GM21526 (cell line): ENCODE data around the gene PRR7.
"Not testable (repeated sequence)": the region's sequence is repeated elsewhere in the genome, so short reads cannot be mapped to it uniquely, and the experiment has no call there.

Experiments
- ATAC-seq: cut with Tn5 transposase; IDR thresholded peaks from one replicate; pipeline ENCODE4 v1.9.1; 2021; ENCODE audit warnings: moderate library complexity; ENCODE audit not compliant: unreplicated experiment, low FRiP score

The PRR7 gene

DNA sequence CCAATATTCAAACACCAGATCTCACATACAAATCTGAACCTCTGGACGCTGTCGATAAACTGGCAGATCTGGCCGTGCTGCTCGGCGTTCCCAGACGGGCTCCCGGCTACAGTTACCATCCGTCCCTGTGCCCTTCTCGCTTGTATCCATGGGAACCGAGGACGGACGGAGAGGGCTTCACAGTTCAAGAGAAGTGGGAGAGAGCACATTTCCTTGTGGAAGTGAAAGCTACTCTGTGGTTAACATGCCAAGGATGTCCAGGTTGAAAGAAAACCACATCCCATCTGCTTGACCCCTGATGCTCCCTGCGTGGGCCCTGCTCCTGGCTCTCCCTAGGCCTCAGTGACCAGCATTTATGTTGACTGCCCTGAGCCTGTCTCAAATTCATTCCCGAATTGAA is 33.2 kb downstream of the PRR7 start:
- no peak for ATAC-seq

DNA sequence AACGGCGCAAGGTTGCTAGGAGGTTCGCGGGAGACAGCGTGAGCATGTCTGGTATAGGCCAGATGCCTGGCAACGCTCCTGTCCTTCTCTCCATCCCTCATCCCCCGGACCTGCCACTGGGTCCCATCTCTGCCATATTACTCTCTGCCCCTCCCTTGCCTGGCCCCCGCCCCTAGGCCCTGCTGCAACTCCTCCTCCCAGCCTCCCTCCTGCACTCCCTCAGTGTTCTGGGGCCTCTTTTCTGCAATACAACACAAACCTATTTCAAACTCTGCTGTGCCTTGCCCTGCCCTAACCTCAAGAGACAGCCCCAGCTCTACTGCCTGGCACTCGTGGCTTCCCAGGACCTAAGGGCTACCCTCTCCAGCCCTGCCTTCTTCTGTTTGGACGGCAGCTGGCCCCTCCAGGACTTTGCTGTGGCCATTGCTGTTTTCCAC is 35.8 kb downstream of the PRR7 start:
- ATAC-seq: no peak

DNA sequence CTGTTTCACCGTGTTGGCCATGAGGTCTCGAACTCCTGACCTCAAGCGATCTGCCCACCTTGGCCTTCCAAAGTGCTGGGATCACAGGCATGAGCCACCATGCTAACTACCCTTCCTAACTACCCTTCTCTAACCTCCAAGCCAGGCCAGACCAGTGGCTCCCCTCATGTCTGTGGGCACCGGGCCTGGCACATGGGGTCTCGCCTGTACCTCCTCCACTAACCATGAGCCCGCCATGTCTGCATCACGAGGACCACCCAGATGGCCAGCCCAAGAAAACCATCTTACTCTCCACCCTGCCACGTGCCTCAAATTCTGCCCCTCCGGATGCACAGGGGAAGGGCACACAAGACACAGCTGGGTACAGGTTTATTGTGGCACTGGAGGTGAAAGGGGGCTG is 36.4 kb downstream of the PRR7 start:
- ATAC-seq: no peak

DNA sequence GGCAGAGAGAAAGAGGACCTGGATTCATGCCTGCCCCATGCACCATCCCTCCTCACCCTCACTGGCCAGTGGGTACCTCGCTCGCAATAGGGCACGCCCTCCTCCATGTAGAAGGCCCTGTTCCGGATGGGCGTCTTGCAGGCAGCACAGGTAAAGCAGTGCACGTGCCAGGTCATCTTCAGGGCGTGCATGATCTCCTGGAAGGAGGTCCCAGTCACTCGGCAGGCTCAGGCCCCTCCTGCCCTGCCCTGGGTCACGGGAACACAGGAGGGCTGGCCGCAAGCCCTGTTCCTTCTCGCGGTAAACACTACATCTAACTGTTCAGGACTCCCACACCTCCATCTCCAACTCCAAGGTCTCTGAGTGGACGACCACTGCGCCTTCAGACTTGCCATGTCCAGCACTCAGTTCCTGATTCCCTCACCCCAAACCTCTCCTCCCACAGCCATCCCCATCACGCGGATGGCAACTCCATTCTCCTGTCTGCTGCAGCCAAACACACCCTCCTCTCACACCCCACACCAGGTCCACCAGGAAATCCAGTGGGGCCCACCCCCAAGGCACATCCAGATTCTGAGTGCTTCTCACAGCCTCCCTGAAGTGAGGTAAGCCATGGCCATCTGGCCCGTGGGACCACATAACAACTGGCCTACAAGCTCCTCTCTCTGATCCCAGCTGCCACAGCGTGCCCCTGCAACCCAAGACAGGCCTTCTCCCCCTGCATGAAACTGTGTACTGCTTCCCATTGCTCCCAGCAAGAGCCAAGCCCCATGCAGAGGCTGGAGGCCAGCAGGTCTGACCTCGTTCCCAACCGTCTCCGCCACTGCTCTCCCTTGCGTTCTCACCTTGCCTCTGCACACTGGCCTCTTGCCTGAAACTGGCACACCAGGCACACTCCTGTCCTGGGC is 37.6 kb downstream of the PRR7 start:
- no peak for ATAC-seq

DNA sequence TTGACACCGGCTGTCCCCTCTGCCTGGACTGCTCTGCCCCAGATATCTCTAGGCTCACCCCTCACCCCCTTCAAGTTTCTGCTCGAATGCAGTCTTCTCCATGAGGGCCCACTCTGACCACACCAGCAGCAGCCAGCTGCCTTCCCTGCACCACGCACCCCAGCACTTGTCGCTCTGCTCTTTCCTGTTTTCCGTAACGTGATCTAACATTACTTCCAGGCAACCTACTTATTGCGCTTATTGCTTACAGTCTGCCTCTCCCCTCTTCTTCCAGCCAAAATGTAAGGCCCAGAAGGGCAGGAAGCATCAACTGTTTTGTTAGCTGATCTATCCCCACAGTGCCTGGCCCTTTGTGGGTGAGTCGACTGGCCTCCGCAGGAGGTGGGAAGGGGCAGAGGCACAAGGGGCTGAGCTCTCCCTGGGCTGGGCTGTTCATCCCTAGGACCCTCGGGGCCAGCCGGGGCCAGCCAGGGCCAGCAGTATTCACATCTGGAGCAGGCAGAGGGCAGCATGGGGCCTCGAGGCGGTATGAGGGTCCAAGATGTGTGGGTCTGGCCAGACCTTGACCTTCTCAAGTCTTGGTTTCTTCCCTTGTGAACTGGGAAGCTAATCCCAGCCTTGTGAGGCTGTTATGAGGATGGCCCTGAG is 38.4 kb downstream of the PRR7 start:
- ATAC-seq: no peak

DNA sequence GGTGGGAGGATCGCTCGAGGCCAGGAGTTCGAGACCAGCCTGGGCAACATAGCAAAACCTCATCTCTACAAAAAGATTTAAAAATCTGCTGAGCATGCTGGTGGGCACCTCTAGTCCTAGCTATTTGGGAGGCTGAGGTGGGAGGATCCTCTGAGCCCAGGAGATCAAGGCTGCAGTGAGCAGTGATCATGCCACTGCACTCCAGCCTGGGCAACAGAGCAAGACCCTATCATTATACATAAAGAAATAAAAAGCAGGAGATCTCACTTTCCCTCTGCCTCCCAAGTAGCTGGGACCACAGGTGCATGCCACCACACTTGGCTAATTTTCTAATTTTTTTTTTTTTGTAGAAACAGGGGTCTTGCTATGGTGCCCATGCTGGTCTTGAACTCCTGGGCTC is 39.1 kb downstream of the PRR7 start:
- ATAC-seq: not testable (repeated sequence)

DNA sequence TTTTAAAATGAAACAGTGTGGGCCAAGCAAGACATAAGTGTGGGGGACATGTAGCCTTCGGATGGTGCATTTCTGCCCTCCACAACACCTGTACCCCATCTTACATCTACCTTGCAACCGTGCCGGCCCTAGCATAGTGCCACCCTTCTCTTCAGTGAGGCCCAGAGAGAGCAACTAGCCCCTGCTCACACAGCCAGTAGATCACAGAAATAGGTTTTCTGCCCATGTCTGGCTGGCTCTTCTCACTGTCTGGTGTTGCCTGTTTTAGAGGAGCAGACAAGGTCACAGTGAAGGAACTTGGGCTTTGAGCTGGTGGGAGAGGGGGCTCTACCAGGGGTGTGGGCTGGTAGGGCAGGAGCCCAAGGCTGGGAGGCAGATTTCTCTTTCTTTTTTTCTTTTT is 39.6 kb downstream of the PRR7 start:
- no peak for ATAC-seq

DNA sequence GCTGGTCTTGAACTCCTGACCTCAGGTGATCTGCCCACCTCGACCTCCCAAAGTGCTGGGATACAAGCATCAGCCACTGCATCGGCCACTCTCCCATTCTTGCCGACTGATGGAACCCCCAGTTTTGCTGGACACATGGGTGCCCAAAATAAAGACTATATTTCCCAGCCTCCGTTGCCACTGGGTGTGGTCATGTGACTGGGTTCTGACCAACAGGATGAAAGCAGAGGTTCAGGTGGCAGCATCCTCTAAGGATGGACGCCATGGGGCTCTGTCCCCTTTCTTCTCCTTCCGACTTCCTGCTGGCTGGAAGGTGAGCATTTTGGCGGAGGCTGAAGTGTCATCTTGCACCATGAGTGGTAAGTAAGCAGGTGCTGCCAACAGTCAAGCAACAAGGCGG is 40.5 kb downstream of the PRR7 start:
- ATAC-seq: no peak

DNA sequence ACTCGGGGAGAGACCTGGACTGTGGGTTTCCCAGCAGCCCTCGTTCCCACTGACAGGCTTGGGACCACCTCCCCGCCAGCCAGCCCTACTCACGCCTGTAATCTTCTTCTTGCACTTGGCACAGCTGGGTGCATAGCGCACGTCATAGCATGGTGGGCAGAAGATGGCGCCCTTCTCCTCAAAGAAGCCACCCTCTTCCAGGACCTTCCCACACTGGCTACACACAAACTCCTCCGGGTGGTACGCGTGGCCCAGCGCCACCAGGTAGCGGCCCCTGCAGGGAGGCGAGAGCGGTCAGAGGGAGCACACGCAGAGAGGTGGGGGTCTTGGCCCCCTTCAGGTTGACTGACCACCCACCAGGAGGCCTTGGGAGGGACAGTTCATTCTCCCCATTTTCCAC is 41.4 kb downstream of the PRR7 start:
- no peak for ATAC-seq

DNA sequence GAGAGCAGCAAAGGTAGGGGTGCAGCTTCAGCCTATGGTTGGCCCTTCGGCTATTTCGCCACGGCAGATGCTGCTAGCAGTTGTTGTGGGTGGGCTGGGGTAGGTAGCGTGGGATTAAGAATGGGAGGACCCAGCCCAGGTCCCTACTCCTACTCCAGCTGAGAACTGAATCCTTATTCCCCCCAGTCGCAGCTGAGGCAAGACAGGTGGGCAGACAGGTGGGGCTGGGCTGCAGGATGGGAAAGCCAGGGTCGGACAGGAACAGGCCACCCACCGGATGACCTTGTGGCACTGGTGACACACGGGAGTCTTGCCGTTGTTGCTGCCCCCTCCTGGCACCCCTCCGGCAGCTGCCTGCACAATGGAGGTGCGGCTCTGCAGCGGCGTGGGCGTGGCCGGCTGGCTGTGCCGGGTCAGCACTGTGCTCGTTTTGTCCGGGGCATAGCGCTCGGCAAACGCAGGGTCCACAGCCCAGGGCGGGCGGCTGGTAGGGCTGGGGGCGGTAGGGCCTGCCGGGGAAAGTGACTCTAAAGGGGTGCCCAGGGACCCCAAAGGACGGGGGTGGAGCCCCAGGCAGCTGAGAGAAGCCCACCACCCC is 42.6 kb downstream of the PRR7 start:
- ATAC-seq: no peak

DNA sequence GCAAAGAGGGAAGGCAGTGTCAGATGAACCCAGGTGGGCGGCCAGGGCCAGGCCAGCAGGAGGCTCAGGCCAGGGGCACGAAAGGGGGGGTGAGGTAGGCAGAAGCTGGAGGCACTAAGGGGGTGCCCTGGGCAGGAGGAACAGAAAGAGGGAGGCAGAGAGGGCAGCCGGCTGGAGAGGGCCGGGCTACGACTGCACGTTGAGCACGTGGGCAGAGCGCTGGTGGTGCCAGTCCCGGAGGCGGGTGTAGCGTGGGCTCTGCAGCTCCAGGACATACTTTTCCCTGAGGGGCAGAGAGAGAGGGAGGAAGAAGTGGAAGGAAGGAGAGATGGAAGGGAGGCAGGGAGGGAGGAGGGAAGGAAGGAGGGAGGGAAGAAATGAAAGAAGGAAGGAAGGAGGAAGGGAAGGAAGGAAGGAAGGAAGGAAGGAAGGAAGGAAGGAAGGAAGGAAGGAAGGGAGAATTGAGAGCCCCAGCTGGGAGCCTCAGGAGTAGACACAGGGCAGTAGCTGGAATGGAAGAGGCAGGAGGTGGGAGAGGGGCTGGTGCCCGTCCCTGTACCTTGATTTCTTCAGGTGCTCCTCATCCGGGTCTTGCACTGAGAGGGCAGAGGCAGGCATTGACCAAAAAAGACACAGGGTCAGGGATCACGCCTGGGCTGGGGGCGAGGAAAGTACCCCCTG is 43.8 kb downstream of the PRR7 start:
- ATAC-seq: no peak

DNA sequence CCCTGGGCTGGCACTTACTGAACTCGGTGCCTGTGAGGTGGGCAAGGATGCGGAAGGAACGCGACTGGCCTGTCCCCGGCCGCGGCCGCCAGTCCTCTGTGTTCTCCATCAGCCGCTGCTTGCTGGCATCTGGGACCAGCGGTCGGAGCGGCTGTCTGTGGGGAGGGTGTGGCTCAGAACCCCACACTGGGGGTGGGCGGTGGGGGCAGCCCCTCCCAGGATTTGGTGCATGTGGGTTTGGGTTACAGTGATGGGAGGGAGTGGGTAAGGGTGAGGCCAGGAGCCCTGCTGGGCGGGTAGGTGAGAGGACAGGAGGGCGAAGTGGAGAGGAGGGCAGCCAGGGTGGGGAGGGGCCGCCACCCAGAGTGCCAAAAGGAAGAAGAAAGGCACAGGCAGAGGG is 44.4 kb downstream of the PRR7 start:
- no peak for ATAC-seq

DNA sequence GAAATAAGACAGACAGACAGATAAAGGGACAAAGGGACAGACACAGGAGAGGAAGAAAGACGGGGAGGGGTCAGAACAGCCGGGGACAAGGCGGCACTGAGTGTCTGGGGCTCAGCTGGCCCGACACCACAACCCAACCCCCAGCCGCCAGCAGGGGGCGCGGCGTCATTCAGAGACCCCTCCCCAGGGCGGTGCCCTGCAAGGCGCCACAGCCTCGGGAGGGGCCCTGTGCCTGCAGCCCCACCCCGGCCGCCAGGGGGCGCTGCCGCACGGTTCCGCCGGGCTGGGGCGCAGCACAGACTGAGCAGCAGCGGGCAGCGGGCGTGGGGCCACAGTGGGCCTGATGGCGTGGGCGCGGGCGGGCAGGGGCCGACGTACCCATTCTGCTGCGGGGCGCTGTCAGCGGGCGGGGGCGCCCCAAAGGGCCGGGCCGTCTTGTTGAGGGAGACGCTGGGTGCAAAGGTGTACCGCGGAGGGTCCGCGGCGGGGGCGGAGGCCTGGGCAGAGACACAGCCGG is 44.9 kb downstream of the PRR7 start:
- no peak for ATAC-seq

DNA sequence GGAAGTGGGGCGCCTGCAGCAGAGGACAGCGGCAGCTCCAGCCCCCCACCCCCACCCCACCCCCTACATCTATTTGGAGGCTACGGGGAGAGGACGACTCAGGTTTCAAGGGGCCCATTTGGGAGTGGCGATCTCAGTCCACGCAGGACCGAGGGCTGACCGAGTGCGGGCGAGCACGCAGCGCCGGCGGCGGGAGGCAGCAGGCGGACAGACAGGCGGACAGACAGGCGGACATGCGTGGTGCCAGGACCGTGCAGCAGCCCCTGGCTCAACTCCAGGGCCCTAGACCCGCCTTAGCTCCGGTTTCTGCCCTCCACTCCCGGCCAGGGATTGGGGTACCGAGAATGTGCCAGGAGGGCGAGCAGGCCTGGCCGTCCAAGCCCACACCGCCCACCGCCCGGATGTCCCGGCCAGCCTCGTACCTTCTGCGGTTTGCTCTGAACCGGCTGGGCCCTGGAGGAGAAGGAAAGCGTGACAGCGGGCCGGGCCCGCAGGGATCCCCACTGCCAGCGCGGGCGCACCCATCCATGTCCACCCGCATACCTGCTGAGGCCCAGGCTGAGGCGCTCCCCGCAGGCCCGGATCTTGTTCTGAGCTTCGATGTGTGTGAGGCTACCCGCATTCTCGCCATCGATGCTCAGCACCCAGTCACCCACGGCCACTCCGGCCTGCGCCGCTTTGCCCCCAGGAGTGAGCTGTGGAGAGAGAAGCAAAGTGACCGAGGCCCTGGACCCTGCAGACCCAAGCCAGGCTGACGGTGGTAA is 45.6 kb downstream of the PRR7 start:
- no peak for ATAC-seq

DNA sequence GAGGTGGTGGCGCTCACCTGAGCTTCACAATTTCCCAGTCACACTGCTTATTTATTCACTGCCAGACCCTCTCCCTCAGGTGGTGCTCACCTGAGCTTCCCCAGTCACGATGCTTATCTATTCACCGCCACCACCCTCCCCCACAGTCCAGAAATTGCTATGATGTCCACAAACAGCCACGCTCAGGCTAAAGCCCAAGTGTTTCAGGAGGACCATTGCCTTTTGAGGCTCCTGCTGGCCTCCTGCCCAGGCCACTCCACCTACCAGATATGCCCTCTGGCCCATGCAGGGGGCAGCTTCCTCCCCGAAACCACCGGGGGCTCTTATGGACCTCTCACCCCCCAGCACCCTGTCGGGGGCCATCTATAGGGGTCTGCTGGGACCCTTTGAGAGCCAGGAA is 46.2 kb downstream of the PRR7 start:
- ATAC-seq: no peak

DNA sequence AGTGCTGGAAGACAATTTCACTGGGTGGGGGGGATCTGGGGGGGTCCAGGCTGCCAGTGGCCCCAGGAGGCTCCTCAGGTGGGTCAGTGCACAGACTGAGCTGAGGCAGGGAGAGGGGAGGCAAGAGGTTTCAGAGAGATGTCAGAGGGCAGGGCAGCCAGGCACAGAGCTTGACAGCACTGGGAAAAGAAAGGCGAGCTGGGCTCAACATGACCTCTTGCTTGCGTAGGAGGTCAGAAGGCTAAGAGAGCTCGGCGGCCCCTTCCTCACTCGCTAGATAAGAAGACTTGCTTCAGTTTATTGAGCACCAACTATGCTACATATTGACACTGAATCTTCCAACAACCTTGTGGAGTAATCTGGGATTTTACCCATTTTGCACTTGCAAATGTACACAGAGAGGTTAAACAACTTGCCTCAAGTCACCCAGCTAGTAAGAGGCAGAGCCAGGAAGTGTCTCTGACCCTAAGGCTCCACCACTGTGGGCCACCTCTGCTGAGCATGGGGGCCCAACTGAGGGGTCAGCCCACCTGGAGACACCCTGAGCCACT is 47.3 kb downstream of the PRR7 start:
- no peak for ATAC-seq

DNA sequence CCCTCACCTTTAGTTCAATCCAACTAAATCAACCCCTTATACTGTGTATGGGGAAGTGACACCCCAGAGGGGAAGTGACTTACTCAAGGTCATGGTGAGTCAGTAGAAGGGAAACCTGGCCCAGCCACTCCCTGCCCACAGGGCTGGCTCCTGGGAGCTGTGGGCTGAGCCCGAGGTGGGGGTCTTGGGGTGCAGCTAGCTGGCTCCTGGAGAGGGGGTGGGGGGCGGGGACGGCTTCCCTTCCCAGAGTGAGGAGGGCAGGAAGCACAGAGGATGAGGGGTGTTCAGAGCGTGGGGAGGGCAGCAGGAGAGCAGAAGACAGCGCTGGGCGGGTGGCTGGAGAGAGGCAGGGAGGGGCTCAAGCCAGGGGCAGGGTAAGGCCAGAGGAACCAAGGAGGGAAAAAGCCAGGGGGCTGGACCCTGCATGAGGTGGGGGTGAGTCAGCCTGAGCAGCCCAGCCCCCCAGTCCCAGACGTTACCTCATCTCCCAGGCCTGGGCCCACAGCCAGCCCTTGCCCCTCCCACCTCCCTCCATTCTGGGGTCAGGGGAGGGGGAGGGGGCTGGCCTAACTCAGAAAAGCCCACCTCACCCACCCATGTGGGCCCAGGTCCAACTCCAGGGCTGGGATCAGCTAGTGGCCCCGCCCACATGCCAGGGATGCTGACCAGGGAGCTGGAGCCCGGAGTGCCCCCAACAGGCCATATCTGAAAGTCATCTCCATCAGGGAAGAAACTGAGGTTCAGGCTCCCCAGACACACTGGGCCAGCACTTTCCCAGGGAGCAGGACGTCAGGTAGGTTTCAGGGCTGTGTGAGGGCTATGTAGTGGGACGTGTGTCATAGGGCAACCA is 48.0 kb downstream of the PRR7 start:
- no peak for ATAC-seq

DNA sequence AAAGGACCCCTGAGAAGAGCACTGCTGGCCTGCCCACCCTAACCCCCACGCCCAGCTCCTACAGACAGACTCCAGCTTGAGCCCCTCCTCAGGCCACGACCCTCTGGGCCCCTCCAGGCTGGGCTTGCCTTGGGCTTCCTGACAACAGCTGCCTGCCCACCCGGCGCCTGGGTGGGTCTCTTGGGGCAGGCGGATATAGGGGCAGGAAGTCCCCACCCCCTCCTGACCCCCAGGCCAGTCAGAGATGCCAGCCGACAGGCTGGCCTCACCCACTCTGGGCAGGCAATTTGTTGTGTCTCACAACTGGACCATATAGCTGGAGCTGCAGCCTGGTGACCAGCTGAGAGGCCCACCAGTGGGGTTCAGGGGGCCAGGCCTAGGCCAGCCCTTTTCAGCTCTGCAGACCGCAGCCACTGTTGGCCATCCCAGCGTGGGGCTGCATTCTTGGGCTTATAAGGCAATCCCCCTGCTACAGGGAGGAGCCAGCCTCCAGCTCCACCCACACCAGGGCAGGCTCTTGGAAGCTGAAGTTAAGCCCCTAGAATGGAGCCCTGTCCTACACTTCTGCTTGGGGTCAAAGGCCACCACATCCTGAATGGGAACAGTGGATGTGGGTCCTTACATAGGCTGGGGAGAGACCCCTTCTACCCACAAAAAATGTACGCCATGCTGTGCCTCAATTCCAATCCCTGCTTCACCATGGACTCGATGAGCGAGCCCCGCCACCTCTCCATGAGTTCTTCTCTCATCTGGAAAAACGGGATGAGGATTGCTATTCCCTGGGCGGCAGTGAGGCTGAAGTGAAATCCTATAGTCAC is 48.8 kb downstream of the PRR7 start:
- no peak for ATAC-seq
